PC-3 (cell line): Measurements from ENCODE around the gene LYZL2. TPM values are rescaled to one million over a fixed set of nuclear protein-coding genes. Genes with fewer than 3 reads are reported as not detected.
"Not testable (repeated sequence)": the region's sequence is repeated elsewhere in the genome, so short reads cannot be mapped to it uniquely, and the experiment has no call there.

Source experiments
- ATAC-seq: fragments of 200-7000 bp; cut with Tn5 transposase; 2 replicates; pipeline ENCODE4 v1.9.1; 2020; ENCODE audit warnings: mild to moderate bottlenecking, moderate library complexity
- BruUV-seq: library from RNA; stranded (reverse); fragments of 400-500 nt; replicated peaks from 2 replicates; lab custom pipeline; 2021; lab: Mats Ljungman, UMichigan
- CTCF ChIA-PET: fragments of 300-600 bp; sonication (Branson Sonifier 250); formaldehyde crosslinking; loops from one replicate; lab custom pipeline; 2022; ENCODE audit warnings: antibody characterized with exemption; lab: Charles Lee
- POLR2A ChIA-PET: fragments of 300-600 bp; sonication (Branson Sonifier 250); formaldehyde crosslinking; loops from one replicate; lab custom pipeline; 2022; ENCODE audit warnings: antibody characterized with exemption; ENCODE audit not compliant: unreplicated experiment; lab: Charles Lee
- DNase-seq: peaks from one replicate; pipeline ENCODE4 v3.0.0-alpha.2; 2015
- H2AFZ ChIP-seq: fragments of 300-600 bp; sonication (generic); 2 replicates; pipeline ENCODE4 v1.6.0; 2016; ENCODE audit warnings: antibody characterized with exemption, low read length
- H3F3A ChIP-seq: fragments of 300-600 bp; sonication (generic); one replicate; pipeline ENCODE4 v1.6.0; 2017; ENCODE audit warnings: antibody characterized with exemption, low read length, control low read depth, mild to moderate bottlenecking; ENCODE audit not compliant: unreplicated experiment
- H3K27ac ChIP-seq: fragments of 300-600 bp; sonication (generic); 2 replicates; pipeline ENCODE4 v1.5.1; 2016; ENCODE audit warnings: mild to moderate bottlenecking, low read length
- H3K27me3 ChIP-seq: fragments of 300-600 bp; sonication (generic); 2 replicates; pipeline ENCODE4 v1.6.1; 2016; ENCODE audit warnings: low read length, mixed read lengths
- H3K36me3 ChIP-seq: fragments of 300-600 bp; sonication (generic); 2 replicates; pipeline ENCODE4 v1.6.1; 2016; ENCODE audit warnings: low read depth, mixed run types, low read length, mixed read lengths
- H3K4me1 ChIP-seq: fragments of 300-600 bp; sonication (generic); 2 replicates; pipeline ENCODE4 v1.5.1; 2016; ENCODE audit warnings: low read length; ENCODE audit not compliant: insufficient read depth
- H3K4me2 ChIP-seq: fragments of 300-600 bp; sonication (generic); 2 replicates; pipeline ENCODE4 v1.6.0; 2016; ENCODE audit warnings: low read length
- H3K4me3 ChIP-seq: fragments of 300-600 bp; sonication (generic); 2 replicates; pipeline ENCODE4 v1.5.1; 2016; ENCODE audit warnings: mild to moderate bottlenecking, low read length, mixed read lengths
- H3K79me2 ChIP-seq: fragments of 300-600 bp; sonication (generic); 2 replicates; pipeline ENCODE4 v1.6.1; 2017; ENCODE audit warnings: low read length, mixed read lengths
- H3K9ac ChIP-seq: fragments of 300-600 bp; sonication (generic); 2 replicates; pipeline ENCODE4 v1.6.0; 2016; ENCODE audit warnings: mild to moderate bottlenecking, low read length
- H3K9me2 ChIP-seq: fragments of 300-600 bp; sonication (generic); replicated peaks from 2 replicates; pipeline ENCODE4 v1.6.1; 2016; ENCODE audit warnings: mixed run types, low read length, mixed read lengths
- H3K9me3 ChIP-seq: fragments of 300-600 bp; sonication (generic); 2 replicates; pipeline ENCODE4 v1.6.1; 2016; ENCODE audit warnings: low read length, mixed read lengths
- H4K20me1 ChIP-seq: fragments of 300-600 bp; sonication (generic); 2 replicates; pipeline ENCODE4 v1.6.1; 2016; ENCODE audit warnings: low read length, mixed read lengths
- CTCF ChIP-seq: fragments of 300-600 bp; sonication (generic); conservative IDR thresholded peaks from 2 replicates; pipeline ENCODE4 v1.5.1; 2017; ENCODE audit warnings: antibody characterized with exemption, low read depth, mild to moderate bottlenecking, low read length
- EZH2 ChIP-seq: fragments of 300-600 bp; sonication (generic); IDR thresholded peaks from one replicate; pipeline ENCODE4 v1.6.1; 2017; ENCODE audit warnings: antibody characterized with exemption, mild to moderate bottlenecking, low read length; ENCODE audit not compliant: unreplicated experiment
- EZH2phosphoT487 ChIP-seq: fragments of 300-600 bp; sonication (generic); IDR thresholded peaks from 2 replicates; pipeline ENCODE4 v1.6.1; 2018; ENCODE audit warnings: mild to moderate bottlenecking, antibody characterized with exemption, low read length, borderline replicate concordance
- intact Hi-C: fragments of 100-400 bp; cut with micrococcal nuclease; formaldehyde crosslinking; loops from 2 replicates; pipeline ENCODE4 v1.9.0; 2023
- total RNA-seq: library from RNA; depleted of rRNA; stranded (reverse); fragments of >200 nt; gene quantifications from 2 replicates; pipeline ENCODE4 v1.2.3, GENCODE V29; 2014

Gene LYZL2
- total RNA-seq, 1 experiment from 2014 or later = not detected

GRCh38 chr10:30671026-30671616, 41.6 kb upstream of the LYZL2 start:
- Histone ChIP-seq H2AFZ (peak overlapping the region; percentile 91), H3F3A (no peaks in the 10 kb centered on the region), H3K9me2 (no peaks in the 10 kb centered on the region), H3K27ac (no peak overlapping the region), H3K9me3 (no peaks in the 10 kb centered on the region), H3K36me3 (no peaks in the 10 kb centered on the region), H3K4me2 (peak overlapping the region; percentile 88), H3K27me3 (no peaks in the 10 kb centered on the region), H4K20me1 (no peaks in the 10 kb centered on the region), H3K9ac (peak overlapping the region; percentile 43), H3K4me1 (peaks cover 14% of the 10 kb centered on the region), H3K4me3 (peak overlapping the region; percentile 65), H3K79me2 (no peaks in the 10 kb centered on the region)
- BruUV-seq = no TSS peak
- no peak for TF ChIP-seq EZH2phosphoT487
- TF ChIP-seq CTCF = peak; percentile 62
- ChIA-PET CTCF (interaction anchor here (0.6 to 1.5 kb wide), 6 partner anchors 16 to 1550 kb away, joined by 3 to 15 read pairs (median 4); no protein-coding TSS in a partner anchor), POLR2A (interaction anchor here (0.6 kb wide), 1 partner anchor 15 kb away, joined by 3 read pairs; no protein-coding TSS in a partner anchor)
- intact Hi-C loops = no loop called here
- DNase-seq = peak; percentile 76
- ATAC-seq = peak; percentile 79

- H3K27me3 ChIP-seq, H3F3A ChIP-seq, H3K4me3 ChIP-seq, DNase-seq, BruUV-seq, H3K9me2 ChIP-seq, H4K20me1 ChIP-seq, H3K36me3 ChIP-seq, POLR2A ChIA-PET, intact Hi-C loops, ATAC-seq, H3K9me3 ChIP-seq, H2AFZ ChIP-seq, H3K27ac ChIP-seq, CTCF ChIA-PET, H3K79me2 ChIP-seq, H3K4me2 ChIP-seq, H3K9ac ChIP-seq: not testable (repeated sequence)
- peaks cover 14% of the 10 kb centered on the region for H3K4me1 ChIP-seq
Measured at GRCh38 chr10:30667982-30668381, 38.4 kb upstream of the LYZL2 start.

GRCh38 chr10:30663403-30663802, 33.9 kb upstream of the LYZL2 start:
- POLR2A ChIA-PET, intact Hi-C loops: not testable (repeated sequence)

GRCh38 chr10:30662814-30663213, 33.3 kb upstream of the LYZL2 start:
- H3K9ac ChIP-seq = no peak overlapping the region
- no peaks in the 10 kb centered on the region for H3K36me3 ChIP-seq
- H3K4me1 ChIP-seq = no peaks in the 10 kb centered on the region
- ChIA-PET POLR2A (no interaction called here), CTCF (no interaction called here)
- no peaks in the 10 kb centered on the region for H3K79me2 ChIP-seq
- H3K27me3 ChIP-seq = no peaks in the 10 kb centered on the region
- no peak overlapping the region for H2AFZ ChIP-seq
- DNase-seq (no peak), ATAC-seq (no peak)
- H4K20me1 ChIP-seq = no peaks in the 10 kb centered on the region
- no peaks in the 10 kb centered on the region for H3K9me2 ChIP-seq
- intact Hi-C loops = no loop called here
- no peak overlapping the region for H3K4me3 ChIP-seq
- no peaks in the 10 kb centered on the region for H3K9me3 ChIP-seq
- TF ChIP-seq EZH2 = no peak
- TF ChIP-seq EZH2phosphoT487 = no peak
- no peak for TF ChIP-seq CTCF
- no peak overlapping the region for H3K27ac ChIP-seq
- no peak overlapping the region for H3K4me2 ChIP-seq
- no peaks in the 10 kb centered on the region for H3F3A ChIP-seq
- BruUV-seq = no TSS peak

More at GRCh38 chr10:30663403-30663802, 33.9 kb upstream of the LYZL2 start:
- H3K27ac ChIP-seq, CTCF ChIA-PET, H3K9me3 ChIP-seq, BruUV-seq, H3K4me1 ChIP-seq, H3K4me3 ChIP-seq, H3K79me2 ChIP-seq, H3K9ac ChIP-seq, H3K9me2 ChIP-seq, H3K36me3 ChIP-seq, H3K4me2 ChIP-seq, H2AFZ ChIP-seq, H3F3A ChIP-seq, H3K27me3 ChIP-seq, DNase-seq, H4K20me1 ChIP-seq, ATAC-seq: not testable (repeated sequence)

- H3K79me2 ChIP-seq, CTCF ChIA-PET, ATAC-seq, BruUV-seq, DNase-seq, H3K4me2 ChIP-seq, H3K9me3 ChIP-seq, H3K27ac ChIP-seq, H3K27me3 ChIP-seq, H3F3A ChIP-seq, H2AFZ ChIP-seq, H3K9me2 ChIP-seq, H3K36me3 ChIP-seq, H3K9ac ChIP-seq, H4K20me1 ChIP-seq, H3K4me3 ChIP-seq, POLR2A ChIA-PET, H3K4me1 ChIP-seq, intact Hi-C loops: not testable (repeated sequence)
Measured at GRCh38 chr10:30660314-30660713, 30.8 kb upstream of the LYZL2 start.
